Mammary epithelial cell (primary cell): ENCODE results near the gene SMIM43.

Experiments used
- CTCF ChIP-seq, 2 donors: IDR thresholded peaks in 1 of 2; conservative IDR thresholded peaks in 1 of 2; 2 replicates each; pipeline ENCODE4 v1.5.1; 2011 to 2012; ENCODE audit warnings: inconsistent platforms in 2 of 2, low read length in 2 of 2, mild to moderate bottlenecking in 2 of 2, control low read depth in 1 of 2, low read depth in 1 of 2; ENCODE audit not compliant: insufficient read depth in 1 of 2; ENCODE audit errors: extremely low read depth in 1 of 2
- EZH2 ChIP-seq: IDR thresholded peaks from 2 replicates; pipeline ENCODE4 v1.6.1; 2012; ENCODE audit warnings: low read length, inconsistent platforms, borderline replicate concordance

- no peak for TF ChIP-seq CTCF (conservative IDR thresholded peaks at IDR 0.05 in 1 of 2, IDR thresholded peaks at IDR 0.05 in 1 of 2; ENCODE audit: extremely low read depth in 1 of 2, insufficient read depth in 1 of 2, low read depth in 1 of 2, low read length in 2 of 2)
- no peak for TF ChIP-seq EZH2
Measured at GRCh38 chr4:121765971-121766538, 1.1 kb upstream of the SMIM43 start.
